GM21390 (cell line): ENCODE measurements around the gene GPR137.

ENCODE experiments used
- ATAC-seq: cut with Tn5 transposase; IDR thresholded peaks from one replicate; pipeline ENCODE4 v1.9.1; 2021; ENCODE audit not compliant: unreplicated experiment

The GPR137 gene

DNA sequence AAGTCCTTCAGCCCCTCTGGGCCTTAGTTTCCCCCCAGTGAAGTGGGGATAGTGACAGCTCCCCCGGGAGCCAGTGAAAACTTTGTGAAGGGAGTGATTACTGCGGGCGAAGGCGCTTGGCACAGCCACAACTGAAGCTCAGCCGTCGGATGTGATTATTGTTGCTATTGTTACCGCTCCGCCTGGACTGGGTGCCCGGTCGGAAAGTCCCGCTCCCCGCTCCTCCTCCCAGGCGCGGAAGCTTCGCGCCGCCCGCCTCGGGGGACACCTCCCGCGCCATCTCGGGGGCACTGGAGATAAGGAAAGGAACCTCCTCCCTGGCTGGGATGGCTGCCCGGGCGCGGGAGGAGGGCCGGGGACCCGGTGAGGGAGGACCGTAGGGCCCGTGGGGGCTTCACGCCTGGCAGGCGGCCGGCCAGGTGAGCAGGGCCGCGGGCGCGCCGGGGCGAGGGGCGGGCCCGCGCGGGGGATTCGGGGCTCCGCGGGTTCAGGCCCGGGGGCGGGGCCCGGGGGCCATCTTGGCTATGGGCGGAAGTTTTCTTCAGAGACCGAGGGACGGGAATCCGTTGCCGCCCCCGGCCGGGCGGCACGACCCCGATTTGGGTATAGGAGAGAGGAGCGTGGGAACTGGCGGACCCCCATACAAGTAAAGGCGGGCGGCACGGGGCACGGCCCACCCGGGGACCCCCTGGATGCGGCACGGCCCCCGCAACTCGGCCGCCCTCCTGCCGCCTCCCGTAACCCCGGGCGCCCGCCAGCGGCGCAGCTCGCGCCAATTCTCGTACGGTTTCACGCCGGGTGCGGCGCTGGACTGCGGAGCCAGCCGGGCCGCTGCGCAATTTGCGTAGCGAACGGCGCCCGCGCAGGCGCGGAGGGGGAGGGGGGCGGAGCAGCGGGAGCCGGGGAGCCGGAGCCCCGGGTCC is at the start of gene GPR137:
GPR137 (plus strand) TSS at position 887 of the 923 bp plus-strand sequence. CDS start 677 bp downstream, outside the sequence.
- ATAC-seq, result peak; percentile 50

GRCh38 chr11:64237484-64237951 is 48.1 kb upstream of the GPR137 start:
- no peak for ATAC-seq

DNA sequence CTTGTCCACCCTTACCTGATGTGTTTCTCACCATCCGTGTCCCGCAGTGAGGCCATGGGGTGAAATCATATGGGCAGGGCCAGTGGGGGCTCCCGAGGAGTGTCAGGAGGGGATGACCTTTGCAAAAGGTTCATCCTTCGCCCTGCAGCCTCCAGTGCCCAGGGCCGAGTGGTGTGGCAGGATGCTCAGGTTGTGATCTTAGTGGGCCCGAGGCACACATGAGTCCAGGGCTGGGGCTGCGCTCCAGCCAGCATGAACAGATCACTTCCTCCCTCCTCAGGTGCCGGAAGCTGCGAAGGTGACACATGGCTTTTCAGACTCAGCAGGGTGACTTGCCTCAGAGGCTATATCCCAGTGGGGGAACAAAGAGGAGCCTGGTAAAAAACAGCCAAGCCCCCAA is 47.6 kb upstream of the GPR137 start:
- ATAC-seq, result no peak

- no peak for ATAC-seq
Observed at GRCh38 chr11:64238999-64239398, 46.6 kb upstream of the GPR137 start.

DNA sequence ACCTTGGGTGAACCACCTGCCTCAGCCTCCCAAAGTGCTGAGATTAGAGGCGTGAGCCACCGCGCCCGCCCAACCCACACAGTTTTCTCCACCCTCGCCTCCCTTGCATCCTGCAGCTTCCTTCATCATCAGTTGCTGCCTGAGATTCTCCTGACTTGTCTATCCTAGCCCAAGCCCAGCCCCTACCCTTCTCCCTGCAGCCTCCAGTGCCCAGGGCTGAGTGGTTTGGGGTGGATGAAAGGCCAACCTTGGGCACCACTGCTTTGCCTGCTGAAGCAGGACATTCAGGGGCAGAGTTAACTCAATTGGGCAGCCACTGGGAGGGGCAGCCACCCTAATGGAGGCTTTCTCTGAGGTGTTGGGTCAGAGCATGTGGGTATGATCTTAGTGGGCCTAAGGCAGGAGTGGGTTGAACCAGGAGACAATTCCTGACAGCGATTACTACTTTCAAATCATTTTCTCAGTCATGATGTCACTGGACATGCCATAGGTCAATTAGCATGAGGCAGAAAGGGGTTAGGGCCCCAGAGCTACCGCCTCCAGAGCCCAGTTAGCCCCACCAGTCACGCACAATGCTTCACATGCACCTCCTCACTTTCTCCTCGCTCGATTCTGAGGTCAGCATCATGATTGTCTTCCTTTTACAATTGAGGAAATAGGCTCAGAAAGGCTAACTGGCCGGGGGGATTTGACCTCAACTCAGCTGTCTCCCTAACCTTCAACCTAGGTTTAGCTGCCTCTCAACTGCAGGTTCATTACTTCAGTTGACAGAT is 45.8 kb upstream of the GPR137 start:
- ATAC-seq, result no peak

- peak; percentile 45 for ATAC-seq
Observed at GRCh38 chr11:64240435-64241240, 45.0 kb upstream of the GPR137 start, which contains the start of gene FKBP2. TSS of gene FKBP2 (plus strand) at chr11:64241095. CDS start at chr11:64242388, 1,293 bp downstream.

GRCh38 chr11:64241241-64241490 is 44.5 kb upstream of the GPR137 start:
- peak; percentile 58 for ATAC-seq

- peak; percentile 59 for ATAC-seq
Observed at GRCh38 chr11:64241491-64242374, 43.9 kb upstream of the GPR137 start.

DNA sequence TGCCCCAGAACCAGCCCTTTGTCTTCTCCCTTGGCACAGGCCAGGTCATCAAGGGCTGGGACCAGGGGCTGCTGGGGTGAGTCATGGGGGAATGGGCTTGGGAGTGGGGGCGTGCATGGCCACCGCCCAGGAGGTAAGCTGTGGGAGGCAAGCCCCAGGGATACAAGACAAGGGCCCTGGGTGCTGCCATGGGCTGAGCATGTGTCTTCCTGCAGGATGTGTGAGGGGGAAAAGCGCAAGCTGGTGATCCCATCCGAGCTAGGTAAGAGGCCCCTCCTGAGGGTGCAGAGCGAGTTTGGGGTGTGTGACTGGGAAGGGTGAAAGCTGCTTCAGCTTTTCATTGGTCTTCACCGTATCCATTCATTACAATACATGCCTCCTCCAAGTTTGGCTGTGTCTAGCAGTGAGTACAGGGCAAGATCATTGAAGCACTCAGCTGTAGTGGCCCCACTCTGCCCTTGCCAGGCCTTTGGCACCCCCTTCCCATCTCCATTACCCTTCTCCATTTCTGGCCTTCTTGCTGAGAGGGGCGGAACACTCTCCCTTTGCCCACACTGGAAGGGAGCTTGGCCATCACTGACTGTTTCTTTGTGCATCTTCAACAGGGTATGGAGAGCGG is 42.3 kb upstream of the GPR137 start:
- ATAC-seq, result no peak

- no peak for ATAC-seq
Observed at GRCh38 chr11:64244107-64244506, 41.5 kb upstream of the GPR137 start.

GRCh38 chr11:64244966-64245365 is 40.7 kb upstream of the GPR137 start:
- ATAC-seq, result no peak

GRCh38 chr11:64245401-64245796 is 40.2 kb upstream of the GPR137 start:
- ATAC-seq, result no peak

GRCh38 chr11:64245797-64246620 is 39.6 kb upstream of the GPR137 start:
- no peak for ATAC-seq

- peak; percentile 6 for ATAC-seq
Observed at GRCh38 chr11:64246621-64246870, 39.1 kb upstream of the GPR137 start.

GRCh38 chr11:64246871-64247728 is 38.5 kb upstream of the GPR137 start, which contains the start of gene PPP1R14B:
TSS of gene PPP1R14B (minus strand) at chr11:64246943. CDS start at chr11:64246673, 270 bp downstream.
- ATAC-seq, result peak; percentile 35

DNA sequence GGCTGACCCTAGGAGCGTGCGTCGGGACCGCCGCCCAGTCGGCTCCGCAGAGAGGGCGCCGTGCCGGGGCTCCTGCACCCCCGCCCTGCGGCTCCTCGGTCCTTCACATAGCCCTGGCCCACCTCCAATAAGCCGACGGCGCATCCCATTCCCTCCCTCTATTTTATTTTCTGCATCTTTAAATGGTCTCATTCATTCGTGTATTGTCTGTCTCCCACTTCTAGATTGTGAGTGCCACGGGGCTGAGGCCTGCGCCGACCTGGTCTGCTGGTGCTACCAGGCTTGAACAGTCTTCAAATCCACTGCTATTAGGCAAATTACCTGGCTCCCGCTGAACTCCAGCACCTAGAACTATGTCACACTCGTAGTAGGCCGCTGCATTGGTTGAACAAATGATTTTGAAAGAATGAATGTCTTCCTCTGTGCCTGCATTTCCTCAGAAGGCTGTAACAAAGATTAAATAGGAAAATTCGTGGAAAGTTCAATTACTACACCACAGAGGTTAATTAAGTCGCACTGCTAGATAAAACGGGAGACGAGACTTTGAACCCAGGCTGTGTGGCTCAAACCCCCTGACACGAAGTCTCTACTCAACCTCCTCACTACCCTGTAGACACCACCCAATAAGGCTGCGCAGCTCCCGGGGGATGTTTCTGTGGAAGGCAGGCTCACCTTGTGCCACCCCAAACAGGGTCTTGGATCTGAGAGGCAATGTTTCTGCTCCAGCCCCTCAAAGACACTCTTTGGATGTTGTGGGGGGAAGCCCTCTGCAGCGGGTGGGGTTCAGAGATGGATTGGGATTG is 37.7 kb upstream of the GPR137 start:
- no peak for ATAC-seq

DNA sequence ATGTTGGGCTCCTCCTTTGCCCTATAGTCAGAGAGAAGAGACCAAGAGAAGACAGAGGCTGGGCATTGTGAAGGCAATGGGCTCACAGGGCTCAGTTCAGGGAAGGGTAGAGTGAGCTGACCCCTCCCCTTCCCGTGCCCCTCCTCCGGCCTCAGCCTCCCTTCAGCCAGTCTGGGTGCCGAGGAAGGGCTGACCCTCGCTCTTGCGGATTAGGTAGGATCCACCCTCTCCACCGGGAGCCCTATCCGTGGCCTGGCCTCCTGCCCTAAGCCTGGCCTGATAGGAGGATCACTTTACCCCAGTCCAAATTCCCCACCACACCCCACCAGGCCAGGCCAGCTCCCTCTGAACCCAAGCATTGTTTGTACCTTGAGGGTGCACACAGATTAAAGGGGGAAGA is 37.1 kb upstream of the GPR137 start:
- no peak for ATAC-seq
